HepG2 (cell line): ENCODE data around the gene SPA17. TPM values are rescaled to one million over a fixed set of nuclear protein-coding genes. Genes with fewer than 3 reads are reported as not detected.

Experiments used
- CHD2 ChIP-seq: IDR thresholded peaks from 2 replicates; pipeline ENCODE4 v1.6.1; 2011; ENCODE audit warnings: low read depth, low read length, improper control_type of control experiment
- FOXP1 ChIP-seq, 2 experiments: fragments of 450-650 bp in 1 of 2; IDR thresholded peaks; 2 replicates each; pipeline ENCODE4 v1.6.1; 2017 to 2018; ENCODE audit warnings: antibody characterized with exemption in 1 of 2
- HNRNPUL1 ChIP-seq: fragments of 200-400 bp; formaldehyde crosslinking; IDR thresholded peaks from 2 replicates; pipeline ENCODE4 v1.6.1; 2017; ENCODE audit warnings: low read depth, mild to moderate bottlenecking, low read length, moderate library complexity
- KDM6A ChIP-seq: IDR thresholded peaks from 2 replicates; pipeline ENCODE4 v1.6.1; 2016; ENCODE audit warnings: low read depth
- MIER3 ChIP-seq: IDR thresholded peaks from 2 replicates; pipeline ENCODE4 v1.6.1; 2016; ENCODE audit warnings: missing compliant biosample characterization, borderline replicate concordance
- NFIB ChIP-seq: sonication (generic); formaldehyde crosslinking; IDR thresholded peaks from 2 replicates; pipeline ENCODE4 v1.9.0; 2021; ENCODE audit warnings: missing genetic modification reagents, mild to moderate bottlenecking, borderline replicate concordance
- PAXIP1 ChIP-seq: sonication (generic); formaldehyde crosslinking; conservative IDR thresholded peaks from 2 replicates; pipeline ENCODE4 v1.4.0; 2020; ENCODE audit warnings: mild to moderate bottlenecking, missing genetic modification reagents, moderate library complexity
- PLRG1 ChIP-seq: fragments of 450-650 bp; conservative IDR thresholded peaks from 2 replicates; pipeline ENCODE4 v1.6.1; 2016
- RAD51 ChIP-seq: fragments of 450-650 bp; IDR thresholded peaks from 2 replicates; pipeline ENCODE4 v1.6.1; 2016; ENCODE audit warnings: borderline replicate concordance
- SIX1 ChIP-seq: sonication (generic); formaldehyde crosslinking; IDR thresholded peaks from 2 replicates; pipeline ENCODE4 v1.4.0; 2020; ENCODE audit warnings: missing genetic modification reagents, borderline replicate concordance
- SNAI1 ChIP-seq: sonication (generic); formaldehyde crosslinking; IDR thresholded peaks from 2 replicates; pipeline ENCODE4 v1.5.0; 2020; ENCODE audit warnings: mild to moderate bottlenecking, missing genetic modification reagents, borderline replicate concordance
- ZMAT3 ChIP-seq: sonication (generic); formaldehyde crosslinking; conservative IDR thresholded peaks from 2 replicates; pipeline ENCODE4 v1.7.0; 2021; ENCODE audit warnings: missing genetic modification reagents
- ZNF143 ChIP-seq: sonication (generic); formaldehyde crosslinking; IDR thresholded peaks from 2 replicates; pipeline ENCODE4 v1.4.0; 2020; ENCODE audit warnings: missing genetic modification reagents
- ZNF503 ChIP-seq: sonication (generic); formaldehyde crosslinking; IDR thresholded peaks from 2 replicates; pipeline ENCODE4 v1.4.0; 2020; ENCODE audit warnings: missing genetic modification reagents
- ZNF614 ChIP-seq: IDR thresholded peaks from 2 replicates; pipeline ENCODE4 v1.6.1; 2018; ENCODE audit warnings: missing biosample characterization, missing genetic modification reagents, inconsistent platforms, borderline replicate concordance
- ZNF772 ChIP-seq: sonication (generic); formaldehyde crosslinking; IDR thresholded peaks from 2 replicates; pipeline ENCODE4 v1.5.0; 2020; ENCODE audit warnings: mild to moderate bottlenecking, missing genetic modification reagents
- ZNF790 ChIP-seq: sonication (generic); formaldehyde crosslinking; IDR thresholded peaks from 2 replicates; pipeline ENCODE4 v1.8.0; 2022; ENCODE audit warnings: missing genetic modification reagents, mild to moderate bottlenecking, borderline replicate concordance
- ZNF883 ChIP-seq: sonication (generic); formaldehyde crosslinking; IDR thresholded peaks from 2 replicates; pipeline ENCODE4 v1.5.1; 2020; ENCODE audit warnings: mild to moderate bottlenecking, missing genetic modification reagents; ENCODE audit errors: not compliant biosample characterization
- ZSCAN22 ChIP-seq: sonication (generic); formaldehyde crosslinking; IDR thresholded peaks from 2 replicates; pipeline ENCODE4 v1.4.0; 2020; ENCODE audit warnings: mild to moderate bottlenecking, missing genetic modification reagents
- polyA plus RNA-seq, 8 experiments: library from polyadenylated mRNA; depleted of rRNA in 3 of 8; stranded (reverse) in 7 of 8; unstranded in 1 of 8; fragments of >200 nt; fragmentation: Illumina TruSeq in 4 of 8; extraction: Trizol in 4 of 8; gene quantifications; 2 replicates each; pipeline versions ENCODE4 v1.2.1 to v1.2.3, GENCODE V29; 2011 to 2016; ENCODE audit warnings: low read depth in 4 of 8, missing spikeins in 1 of 8, mixed read lengths in 1 of 8; ENCODE audit not compliant: insufficient read depth in 1 of 8
- total RNA-seq, 5 experiments: library from RNA; depleted of rRNA; stranded (reverse); fragments of >200 nt; fragmentation: Illumina TruSeq; extraction: Trizol; gene quantifications; 2 replicates each; pipeline ENCODE4 v1.2.3, GENCODE V29; 2016; ENCODE audit warnings: low read depth in 1 of 5

The SPA17 gene
- total and polyA plus RNA-seq, 2 of the 13 experiments (the other 11 are each of a cell fraction or from before 2014, with no cell fraction given): 4.4 to 8.4 TPM

GRCh38 chr11:124746621-124747243 is 73.0 kb downstream of the SPA17 start (continued):
- TF ChIP-seq ZNF614: no peak; the same call in 1 of the 2 replicates
- TF ChIP-seq ZNF143 (CRISPR knock-in tag): peak; percentile 59
- TF ChIP-seq HNRNPUL1: no peak
- no peak for TF ChIP-seq SIX1 (CRISPR knock-in tag)
- peak; percentile 18 for TF ChIP-seq ZNF883 (CRISPR knock-in tag)
- TF ChIP-seq MIER3: no peak
- TF ChIP-seq RAD51: no peak
- 0 out of 2 replicates have a peak, but pooled peaks have one; percentile 42 for TF ChIP-seq ZMAT3 (CRISPR knock-in tag)
- TF ChIP-seq ZNF790: no peak
- no peak for TF ChIP-seq ZSCAN22
- TF ChIP-seq FOXP1 (IDR thresholded peaks at IDR 0.05): no peak
- peak; percentile 33; the same call in 1 of the 2 replicates for TF ChIP-seq FOXP1 (CRISPR knock-in tag; IDR thresholded peaks at IDR 0.05)
- TF ChIP-seq PAXIP1 (CRISPR knock-in tag): no peak; the same call in 1 of the 2 replicates
- TF ChIP-seq ZNF772: no peak
- no peak; the same call in 1 of the 2 replicates for TF ChIP-seq SNAI1 (CRISPR knock-in tag)
- no peak for TF ChIP-seq NFIB (CRISPR knock-in tag)
- no peak for TF ChIP-seq CHD2
- no peak for TF ChIP-seq KDM6A (CRISPR knock-in tag)
- TF ChIP-seq ZNF503 (CRISPR knock-in tag): 0 out of 2 replicates have a peak, but pooled peaks have one; percentile 54
- no peak for TF ChIP-seq PLRG1
